GM11168 (cell line): ENCODE measurements around the gene PIP5KL1.

Experiments used
- in situ Hi-C: fragments of 300-500 bp; cut with MboI; formaldehyde crosslinking; loops from one replicate; pipeline ENCODE4 v1.12.0; 2022; ENCODE audit warnings: low sequenced_read_pairs; ENCODE audit not compliant: unreplicated experiment

PIP5KL1 gene

GRCh38 chr9:127953768-127954505 lies 23.4 kb upstream of the PIP5KL1 start:
- in situ Hi-C loops = no loop called here

GRCh38 chr9:127953154-127953553 lies 22.6 kb upstream of the PIP5KL1 start:
- in situ Hi-C loops = no loop called here

- in situ Hi-C loops = no loop called here
Observed at GRCh38 chr9:127950513-127951289, 20.1 kb upstream of the PIP5KL1 start.

- in situ Hi-C loops = no loop called here
Observed at GRCh38 chr9:127949827-127950512, 19.4 kb upstream of the PIP5KL1 start.

- in situ Hi-C loops = no loop called here
Observed at GRCh38 chr9:127947841-127948710, 17.5 kb upstream of the PIP5KL1 start.

GRCh38 chr9:127946728-127947127 lies 16.2 kb upstream of the PIP5KL1 start:
- in situ Hi-C loops = no loop called here

- in situ Hi-C loops = no loop called here
Observed at GRCh38 chr9:127945942-127946341, 15.4 kb upstream of the PIP5KL1 start.

- in situ Hi-C loops = no loop called here
Observed at GRCh38 chr9:127945338-127945737, 14.8 kb upstream of the PIP5KL1 start.

GRCh38 chr9:127944586-127945218 lies 14.1 kb upstream of the PIP5KL1 start:
- in situ Hi-C loops = loop anchor here (5.0 kb wide), 1 partner anchor 88 kb away; no protein-coding TSS in a partner anchor

GRCh38 chr9:127943731-127944144 lies 13.2 kb upstream of the PIP5KL1 start:
- in situ Hi-C loops = loop anchor here (5.0 kb wide), 1 partner anchor 89 kb away; no protein-coding TSS in a partner anchor

GRCh38 chr9:127943011-127943662 lies 12.6 kb upstream of the PIP5KL1 start:
- in situ Hi-C loops = loop anchor here (5.0 kb wide), 1 partner anchor 89 kb away; no protein-coding TSS in a partner anchor

- in situ Hi-C loops = loop anchor here (5.0 kb wide), 1 partner anchor 90 kb away; no protein-coding TSS in a partner anchor
Observed at GRCh38 chr9:127942216-127943010, 11.8 kb upstream of the PIP5KL1 start.

- in situ Hi-C loops = loop anchor here (5.0 kb wide), 1 partner anchor 90 kb away; no protein-coding TSS in a partner anchor
Observed at GRCh38 chr9:127941961-127942215, 11.3 kb upstream of the PIP5KL1 start.

GRCh38 chr9:127941062-127941960 lies 10.7 kb upstream of the PIP5KL1 start:
- in situ Hi-C loops = loop anchor here (5.0 kb wide), 1 partner anchor 91 kb away; no protein-coding TSS in a partner anchor

- in situ Hi-C loops = loop anchor here (5.0 kb wide), 1 partner anchor 92 kb away; no protein-coding TSS in a partner anchor
Observed at GRCh38 chr9:127940593-127940992, 10.0 kb upstream of the PIP5KL1 start.

- in situ Hi-C loops = no loop called here
Observed at GRCh38 chr9:127938298-127938690, 7.7 kb upstream of the PIP5KL1 start.
